Panc1 (cell line): ENCODE results near the gene H6PD. TPM values are rescaled to one million over a fixed set of nuclear protein-coding genes. Genes with fewer than 3 reads are reported as not detected.

ENCODE experiments used
- ATAC-seq: fragments of 200-7000 bp; cut with Tn5 transposase; 2 replicates; pipeline ENCODE4 v1.9.1; 2020; ENCODE audit warnings: mild to moderate bottlenecking, moderate library complexity
- BruUV-seq: library from RNA; stranded (reverse); fragments of 400-500 nt; replicated peaks from 2 replicates; lab custom pipeline; 2021; lab: Mats Ljungman, UMichigan
- CTCF ChIA-PET: fragments of 300-600 bp; sonication (Branson Sonifier 250); formaldehyde crosslinking; loops from one replicate; lab custom pipeline; 2022; ENCODE audit warnings: antibody characterized with exemption; lab: Charles Lee
- POLR2A ChIA-PET: fragments of 300-600 bp; sonication (Branson Sonifier 250); formaldehyde crosslinking; loops from one replicate; lab custom pipeline; 2022; ENCODE audit warnings: antibody characterized with exemption; lab: Charles Lee
- DNase-seq: peaks from one replicate; pipeline ENCODE4 v3.0.0-alpha.2; 2010; ENCODE audit warnings: low read depth, low spot score
- H3K27ac ChIP-seq: 2 replicates; pipeline ENCODE4 v1.5.1; 2011; ENCODE audit warnings: mild to moderate bottlenecking, low read length, inconsistent platforms
- H3K27me3 ChIP-seq: fragments of 200-500 bp; sonication (Bioruptor generic); 2 replicates; pipeline ENCODE4 v1.6.0; 2014; ENCODE audit warnings: low read length, inconsistent platforms; ENCODE audit not compliant: control insufficient read depth, insufficient read depth
- H3K36me3 ChIP-seq: fragments of 200-500 bp; sonication (Bioruptor generic); 2 replicates; pipeline ENCODE4 v1.5.1; 2014; ENCODE audit warnings: inconsistent platforms, mild to moderate bottlenecking, low read length, moderate library complexity; ENCODE audit not compliant: control insufficient read depth, insufficient read depth
- H3K4me1 ChIP-seq: 2 replicates; pipeline ENCODE4 v1.5.1; 2011; ENCODE audit warnings: inconsistent platforms, mild to moderate bottlenecking, low read length, moderate library complexity; ENCODE audit not compliant: control insufficient read depth, insufficient read depth
- H3K4me3 ChIP-seq, 2 experiments: 2 replicates each; pipeline ENCODE4 v1.5.1; 2011 to 2012; ENCODE audit warnings: low read depth in 2 of 2, low read length in 2 of 2, mild to moderate bottlenecking in 2 of 2, inconsistent platforms in 1 of 2, moderate library complexity in 1 of 2
- H3K9me3 ChIP-seq: fragments of 200-500 bp; sonication (Bioruptor generic); 2 replicates; pipeline ENCODE4 v1.5.1; 2014; ENCODE audit warnings: low read depth, mild to moderate bottlenecking, inconsistent platforms, low read length, moderate library complexity; ENCODE audit not compliant: control insufficient read depth, insufficient read depth
- POLR2AphosphoS5 ChIP-seq: IDR thresholded peaks from 2 replicates; pipeline ENCODE4 v1.6.1; 2012; ENCODE audit warnings: mild to moderate bottlenecking, low read depth, low read length, moderate library complexity
- SIN3A ChIP-seq: IDR thresholded peaks from 2 replicates; pipeline ENCODE4 v1.6.1; 2012; ENCODE audit warnings: low read depth, mild to moderate bottlenecking, low read length, moderate library complexity, borderline replicate concordance; ENCODE audit not compliant: insufficient read depth
- TCF7L2 ChIP-seq: IDR thresholded peaks from 2 replicates; pipeline ENCODE4 v1.6.1; 2011; ENCODE audit warnings: mild to moderate bottlenecking, low read depth, low read length, inconsistent platforms
- in situ Hi-C: cut with HindIII; loops from 2 replicates; pipeline ENCODE4 v1.10.0; 2016; ENCODE audit warnings: low sequenced_read_pairs, low pct_unique_long_range_greater_than_20kb
- intact Hi-C: fragments of 100-400 bp; cut with micrococcal nuclease; formaldehyde crosslinking; loops from one replicate; pipeline ENCODE4 v1.10.0; 2022; ENCODE audit not compliant: unreplicated experiment
- total RNA-seq: library from RNA; stranded (reverse); gene quantifications from one replicate; pipeline ENCODE4 v1.2.1, GENCODE V29; 2021; ENCODE audit not compliant: unreplicated experiment
- TF ChIP-seq, protein P1 (sequence below): fragments of 450-650 bp; IDR thresholded peaks from 2 replicates; pipeline ENCODE4 v1.5.1; 2017; ENCODE audit warnings: mild to moderate bottlenecking
- TF ChIP-seq, protein P2 (sequence below), 2 experiments: IDR thresholded peaks; 2 replicates each; pipeline ENCODE4 v1.6.1; 2011 to 2012; ENCODE audit warnings: low read depth in 2 of 2, control low read depth in 1 of 2, low read length in 1 of 2, mild to moderate bottlenecking in 1 of 2, moderate library complexity in 1 of 2; ENCODE audit not compliant: insufficient read depth in 1 of 2

H6PD gene
- total RNA-seq, 1 experiment from 2014 or later: 23.5 TPM

DNA sequence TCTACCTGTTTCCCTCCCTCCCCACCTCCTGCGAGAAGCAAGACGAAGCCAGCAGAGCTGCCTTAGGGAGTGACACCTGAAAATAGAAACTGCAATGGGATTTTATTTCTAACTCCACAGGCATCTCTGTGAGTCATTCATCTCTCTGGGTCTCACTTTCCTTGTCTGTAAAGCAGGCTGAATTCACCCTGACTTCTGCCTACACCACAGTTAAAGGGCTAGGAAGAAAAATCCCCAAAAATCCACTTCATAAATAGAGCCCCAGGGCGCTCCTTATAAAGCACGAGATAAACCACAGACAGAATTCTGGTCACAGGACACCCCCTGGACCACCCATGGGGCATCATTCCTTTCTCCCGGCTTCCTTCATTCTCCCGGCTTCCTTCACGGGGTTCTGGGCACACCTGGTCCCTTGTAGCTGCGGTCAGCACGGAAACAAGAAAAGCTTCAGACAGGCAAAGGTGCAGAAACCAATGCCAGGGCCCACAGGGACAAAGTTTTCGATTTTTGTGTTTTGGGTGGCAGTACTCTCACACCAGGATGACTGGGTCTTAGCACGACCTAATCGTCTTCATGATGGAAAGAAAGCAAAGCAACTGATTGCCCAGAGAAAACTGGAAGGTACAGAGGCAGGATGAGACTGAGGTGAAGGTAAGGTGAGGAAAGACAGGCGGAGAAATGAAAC is 2.8 kb upstream of the H6PD start:
- peaks cover 10% of the 10 kb centered on the region for H3K4me1 ChIP-seq
- BruUV-seq: no TSS peak
- no peak for TF ChIP-seq TCF7L2
- TF ChIP-seq, protein P1, sequence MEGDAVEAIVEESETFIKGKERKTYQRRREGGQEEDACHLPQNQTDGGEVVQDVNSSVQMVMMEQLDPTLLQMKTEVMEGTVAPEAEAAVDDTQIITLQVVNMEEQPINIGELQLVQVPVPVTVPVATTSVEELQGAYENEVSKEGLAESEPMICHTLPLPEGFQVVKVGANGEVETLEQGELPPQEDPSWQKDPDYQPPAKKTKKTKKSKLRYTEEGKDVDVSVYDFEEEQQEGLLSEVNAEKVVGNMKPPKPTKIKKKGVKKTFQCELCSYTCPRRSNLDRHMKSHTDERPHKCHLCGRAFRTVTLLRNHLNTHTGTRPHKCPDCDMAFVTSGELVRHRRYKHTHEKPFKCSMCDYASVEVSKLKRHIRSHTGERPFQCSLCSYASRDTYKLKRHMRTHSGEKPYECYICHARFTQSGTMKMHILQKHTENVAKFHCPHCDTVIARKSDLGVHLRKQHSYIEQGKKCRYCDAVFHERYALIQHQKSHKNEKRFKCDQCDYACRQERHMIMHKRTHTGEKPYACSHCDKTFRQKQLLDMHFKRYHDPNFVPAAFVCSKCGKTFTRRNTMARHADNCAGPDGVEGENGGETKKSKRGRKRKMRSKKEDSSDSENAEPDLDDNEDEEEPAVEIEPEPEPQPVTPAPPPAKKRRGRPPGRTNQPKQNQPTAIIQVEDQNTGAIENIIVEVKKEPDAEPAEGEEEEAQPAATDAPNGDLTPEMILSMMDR: no peak
- TF ChIP-seq, protein P2, sequence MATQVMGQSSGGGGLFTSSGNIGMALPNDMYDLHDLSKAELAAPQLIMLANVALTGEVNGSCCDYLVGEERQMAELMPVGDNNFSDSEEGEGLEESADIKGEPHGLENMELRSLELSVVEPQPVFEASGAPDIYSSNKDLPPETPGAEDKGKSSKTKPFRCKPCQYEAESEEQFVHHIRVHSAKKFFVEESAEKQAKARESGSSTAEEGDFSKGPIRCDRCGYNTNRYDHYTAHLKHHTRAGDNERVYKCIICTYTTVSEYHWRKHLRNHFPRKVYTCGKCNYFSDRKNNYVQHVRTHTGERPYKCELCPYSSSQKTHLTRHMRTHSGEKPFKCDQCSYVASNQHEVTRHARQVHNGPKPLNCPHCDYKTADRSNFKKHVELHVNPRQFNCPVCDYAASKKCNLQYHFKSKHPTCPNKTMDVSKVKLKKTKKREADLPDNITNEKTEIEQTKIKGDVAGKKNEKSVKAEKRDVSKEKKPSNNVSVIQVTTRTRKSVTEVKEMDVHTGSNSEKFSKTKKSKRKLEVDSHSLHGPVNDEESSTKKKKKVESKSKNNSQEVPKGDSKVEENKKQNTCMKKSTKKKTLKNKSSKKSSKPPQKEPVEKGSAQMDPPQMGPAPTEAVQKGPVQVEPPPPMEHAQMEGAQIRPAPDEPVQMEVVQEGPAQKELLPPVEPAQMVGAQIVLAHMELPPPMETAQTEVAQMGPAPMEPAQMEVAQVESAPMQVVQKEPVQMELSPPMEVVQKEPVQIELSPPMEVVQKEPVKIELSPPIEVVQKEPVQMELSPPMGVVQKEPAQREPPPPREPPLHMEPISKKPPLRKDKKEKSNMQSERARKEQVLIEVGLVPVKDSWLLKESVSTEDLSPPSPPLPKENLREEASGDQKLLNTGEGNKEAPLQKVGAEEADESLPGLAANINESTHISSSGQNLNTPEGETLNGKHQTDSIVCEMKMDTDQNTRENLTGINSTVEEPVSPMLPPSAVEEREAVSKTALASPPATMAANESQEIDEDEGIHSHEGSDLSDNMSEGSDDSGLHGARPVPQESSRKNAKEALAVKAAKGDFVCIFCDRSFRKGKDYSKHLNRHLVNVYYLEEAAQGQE (IDR thresholded peaks at IDR 0.05; ENCODE audit: insufficient read depth in 1 of 2, low read depth in 2 of 2, low read length in 1 of 2): no peak
- no peak overlapping the region for H3K27ac ChIP-seq
- no peaks in the 10 kb centered on the region for H3K9me3 ChIP-seq
- ATAC-seq: no peak
- CTCF ChIA-PET: no interaction called here
- H3K27me3 ChIP-seq: no peaks in the 10 kb centered on the region
- H3K4me3 ChIP-seq: no peak overlapping the region
- intact Hi-C loops (no loop called here), in situ Hi-C loops (no loop called here)
- peaks cover 3% of the 10 kb centered on the region; the same call in 1 of the 2 replicates for H3K36me3 ChIP-seq
- no peak for DNase-seq
- POLR2A ChIA-PET: no interaction called here

DNA sequence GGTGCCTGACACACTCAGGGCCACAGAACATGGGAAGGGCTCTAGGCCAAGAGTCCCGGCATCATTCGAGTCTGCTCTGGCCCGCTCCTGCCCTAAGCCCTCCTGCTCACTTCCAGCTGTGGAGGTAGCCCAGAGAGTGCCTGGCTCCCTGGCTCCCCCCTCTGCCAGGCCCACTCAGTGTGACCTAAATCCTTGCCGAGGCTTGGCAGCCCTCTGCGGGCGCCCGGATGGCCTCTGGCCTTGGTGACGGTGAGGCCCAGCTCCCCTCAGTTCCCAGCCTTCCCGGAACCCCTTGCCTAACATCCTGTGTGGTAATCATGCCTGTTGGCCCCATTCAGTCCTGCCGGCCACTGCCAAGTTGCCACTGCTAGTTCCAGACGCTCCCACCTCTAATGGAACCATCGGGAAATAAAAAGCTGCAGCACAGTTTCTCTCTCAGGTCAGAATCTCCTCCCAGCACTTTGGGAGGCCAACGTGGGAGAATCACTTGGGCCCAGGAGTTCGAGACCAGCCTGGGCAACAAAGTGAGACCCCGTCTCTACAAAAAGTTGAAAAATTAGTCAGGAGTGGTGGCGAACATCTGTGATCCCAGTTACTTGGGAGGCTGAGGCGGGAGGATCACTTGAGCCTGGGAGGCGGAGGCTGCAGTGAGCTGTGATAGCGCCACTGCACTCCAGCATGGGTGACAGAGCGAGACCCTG is 1.2 kb upstream of the H6PD start:
- no peaks in the 10 kb centered on the region for H3K9me3 ChIP-seq
- ChIA-PET CTCF (interaction anchor here (0.7 to 1.5 kb wide), 5 partner anchors 33 to 123 kb away, joined by 3 to 5 read pairs (median 3); no protein-coding TSS in a partner anchor), POLR2A (interaction anchor here (0.6 to 0.7 kb wide), 3 partner anchors 32 to 291 kb away, joined by 3 to 8 read pairs (median 3); no protein-coding TSS in a partner anchor)
- peaks cover 10% of the 10 kb centered on the region for H3K4me1 ChIP-seq
- no peaks in the 10 kb centered on the region for H3K27me3 ChIP-seq
- H3K36me3 ChIP-seq: peaks cover 3% of the 10 kb centered on the region; the same call in 1 of the 2 replicates
- no TSS peak for BruUV-seq
- H3K27ac ChIP-seq: no peak overlapping the region
- H3K4me3 ChIP-seq: no peak overlapping the region
- in situ Hi-C loops: no loop called here
- intact Hi-C loops: no loop called here
- ATAC-seq (no peak), DNase-seq (no peak)
- TF ChIP-seq SIN3A (no peak), POLR2AphosphoS5 (no peak), TCF7L2 (no peak)
- TF ChIP-seq, protein P1: no peak
- TF ChIP-seq, protein P2 (IDR thresholded peaks at IDR 0.05; ENCODE audit: insufficient read depth in 1 of 2, low read depth in 2 of 2, low read length in 1 of 2): no peak
